ENCODE data around the gene CNTNAP3. TPM values are rescaled to one million over a fixed set of nuclear protein-coding genes. Genes with fewer than 3 reads are reported as not detected.
"Not testable (repeated sequence)": the region's sequence is repeated elsewhere in the genome, so short reads cannot be mapped to it uniquely, and the experiment has no call there.

CNTNAP3 gene
- polyA plus RNA-seq, 1 donor from 2014 or later, result not detected

GRCh38 chr9:39028168-39028567 lies 259.8 kb downstream of the CNTNAP3 start:
- not testable (repeated sequence) for H3K4me3 Mint-ChIP-seq, H3K4me1 Mint-ChIP-seq, H3K27me3 Mint-ChIP-seq, H3K36me3 Mint-ChIP-seq, H3K27ac Mint-ChIP-seq, H3K9me3 Mint-ChIP-seq

- peak overlapping the region in 1 of 4 donors; percentile 3 for H3K4me3 Mint-ChIP-seq
- not testable (repeated sequence) for H3K4me1 Mint-ChIP-seq, H3K36me3 Mint-ChIP-seq, H3K27me3 Mint-ChIP-seq, H3K9me3 Mint-ChIP-seq, H3K27ac Mint-ChIP-seq
These were observed 261.9 kb downstream of the CNTNAP3 start for GRCh38 chr9:39025911-39026588.

Other genes with a start within 250 kb of the CNTNAP3 start
- gene SPATA31A1, start 67.5 kb upstream of the CNTNAP3 start, polyA plus RNA-seq, result not detected